GM12864 (cell line): ENCODE data around the gene PLEKHM2.

Experiments
- DNase-seq: peaks from one replicate; pipeline ENCODE4 v3.0.0-alpha.2; 2011; ENCODE audit warnings: low read depth
- H3K4me3 ChIP-seq: 2 replicates; pipeline ENCODE4 v1.5.1; 2011; ENCODE audit warnings: mild to moderate bottlenecking, low read depth, low read length, control low read depth
- CTCF ChIP-seq: IDR thresholded peaks from 2 replicates; pipeline ENCODE4 v1.5.1; 2011; ENCODE audit warnings: low read depth, mild to moderate bottlenecking, moderate library complexity, low read length, control low read depth, inconsistent platforms; ENCODE audit errors: missing control alignments

The PLEKHM2 gene

GRCh38 chr1:15764269-15764764 is 80.2 kb downstream of the PLEKHM2 start:
- no peak overlapping the region for H3K4me3 ChIP-seq
- no peak for DNase-seq
- no peak for TF ChIP-seq CTCF

- no peak for TF ChIP-seq CTCF
- no peak for DNase-seq
- no peak overlapping the region for H3K4me3 ChIP-seq
Observed at GRCh38 chr1:15764890-15765289, 80.8 kb downstream of the PLEKHM2 start.

GRCh38 chr1:15765495-15766194 is 81.5 kb downstream of the PLEKHM2 start:
- TF ChIP-seq CTCF = no peak
- no peak overlapping the region for H3K4me3 ChIP-seq
- DNase-seq = no peak

GRCh38 chr1:15767941-15768340 is 83.8 kb downstream of the PLEKHM2 start:
- TF ChIP-seq CTCF = no peak
- no peak for DNase-seq
- H3K4me3 ChIP-seq = no peak overlapping the region

GRCh38 chr1:15768388-15768787 is 84.3 kb downstream of the PLEKHM2 start:
- no peak overlapping the region for H3K4me3 ChIP-seq
- DNase-seq = no peak
- TF ChIP-seq CTCF = no peak

GRCh38 chr1:15770313-15770962 is 86.3 kb downstream of the PLEKHM2 start:
- no peak overlapping the region for H3K4me3 ChIP-seq
- DNase-seq = no peak
- TF ChIP-seq CTCF = no peak
